ENCODE measurements around the gene NR0B1. TPM values are rescaled to one million over a fixed set of nuclear protein-coding genes. Genes with fewer than 3 reads are reported as not detected.

NR0B1 gene, protein sequence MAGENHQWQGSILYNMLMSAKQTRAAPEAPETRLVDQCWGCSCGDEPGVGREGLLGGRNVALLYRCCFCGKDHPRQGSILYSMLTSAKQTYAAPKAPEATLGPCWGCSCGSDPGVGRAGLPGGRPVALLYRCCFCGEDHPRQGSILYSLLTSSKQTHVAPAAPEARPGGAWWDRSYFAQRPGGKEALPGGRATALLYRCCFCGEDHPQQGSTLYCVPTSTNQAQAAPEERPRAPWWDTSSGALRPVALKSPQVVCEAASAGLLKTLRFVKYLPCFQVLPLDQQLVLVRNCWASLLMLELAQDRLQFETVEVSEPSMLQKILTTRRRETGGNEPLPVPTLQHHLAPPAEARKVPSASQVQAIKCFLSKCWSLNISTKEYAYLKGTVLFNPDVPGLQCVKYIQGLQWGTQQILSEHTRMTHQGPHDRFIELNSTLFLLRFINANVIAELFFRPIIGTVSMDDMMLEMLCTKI
- not detected for total RNA-seq
- long read RNA-seq: 0 reads

DNA sequence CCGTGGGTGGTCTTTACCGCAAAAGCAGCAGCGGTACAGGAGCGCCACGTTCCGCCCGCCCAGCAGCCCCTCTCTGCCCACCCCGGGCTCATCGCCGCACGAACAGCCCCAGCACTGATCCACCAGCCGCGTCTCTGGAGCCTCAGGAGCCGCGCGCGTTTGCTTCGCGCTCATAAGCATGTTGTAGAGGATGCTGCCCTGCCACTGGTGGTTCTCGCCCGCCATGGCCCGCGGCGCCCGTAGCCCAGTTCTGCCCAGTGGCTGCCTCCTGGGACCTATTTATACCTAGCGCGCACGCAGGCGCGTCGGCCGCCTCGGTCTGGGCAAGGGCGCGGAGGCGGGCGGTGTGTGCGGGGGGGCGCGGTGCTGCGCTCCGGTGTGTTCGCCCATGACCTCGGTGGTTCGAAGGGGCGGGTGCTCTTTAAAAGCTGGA lies at the start of gene NR0B1:
Gene NR0B1 (minus strand): TSS at position 252 of the 433 bp plus-strand sequence. CDS start 27 bp downstream, at position 225.
- intact Hi-C loops (cut with DNase I): no loop called here
- no peak for ATAC-seq
- DNase-seq: no peak

DNA sequence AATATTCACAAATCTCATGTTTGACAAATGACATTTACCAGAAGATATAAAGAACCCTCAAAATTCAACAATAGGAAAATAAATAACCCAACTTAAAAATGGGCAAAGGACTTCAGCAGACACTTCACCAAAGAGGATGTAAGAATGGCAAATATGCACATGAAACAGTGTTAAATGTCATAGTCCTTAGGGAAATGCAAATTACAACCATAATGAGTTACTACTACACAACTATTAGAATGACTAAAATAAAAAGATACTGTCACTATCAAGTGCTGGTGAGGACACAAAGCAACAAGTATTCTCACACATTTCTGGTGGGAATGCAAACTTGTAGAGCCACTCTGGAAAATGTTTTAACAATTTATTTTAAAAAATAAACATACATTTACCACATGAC lies 40.8 kb upstream of the NR0B1 start:
- intact Hi-C loops (cut with DNase I): no loop called here
- no peak for DNase-seq
- no peak for ATAC-seq

DNA sequence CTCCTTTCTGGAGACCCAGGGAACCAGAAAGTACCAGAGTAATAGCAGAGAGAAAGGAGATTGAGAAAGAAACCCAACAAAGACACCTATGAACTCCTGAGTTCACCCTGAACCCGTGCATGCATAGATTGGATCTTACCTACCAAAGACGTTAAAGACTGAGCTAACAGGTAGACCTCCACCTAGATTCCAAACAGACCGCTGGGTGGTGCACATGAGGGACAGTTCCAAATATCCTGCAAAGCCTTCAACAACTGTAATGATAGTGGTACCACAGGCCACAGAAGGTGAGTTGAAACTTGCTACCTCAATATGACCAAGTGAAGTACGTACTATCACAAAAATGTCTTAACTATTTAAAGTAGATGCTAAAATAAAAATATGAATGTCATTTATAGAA lies 34.0 kb upstream of the NR0B1 start:
- no peak for DNase-seq
- intact Hi-C loops (cut with DNase I): no loop called here
- no peak for ATAC-seq

DNA sequence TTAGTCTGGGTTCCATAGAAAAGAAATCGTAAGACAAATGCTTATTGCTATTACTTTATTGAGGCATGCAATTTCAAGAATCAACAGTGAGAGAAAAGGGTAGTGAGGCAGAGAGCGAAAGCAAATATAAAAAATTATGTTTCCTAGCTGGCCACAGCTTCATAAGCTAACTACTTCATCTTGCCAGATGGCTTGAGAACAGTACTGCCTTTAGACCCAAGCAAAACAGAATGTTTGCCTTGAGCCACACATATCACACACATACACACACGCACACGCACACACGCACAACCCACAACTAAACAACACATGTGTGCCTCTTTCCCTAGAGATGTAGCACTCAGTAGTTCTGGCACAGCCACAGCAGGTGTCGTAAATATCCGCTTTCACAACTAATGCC lies 31.6 kb upstream of the NR0B1 start:
- intact Hi-C loops (cut with DNase I): no loop called here
- no peak for DNase-seq
- ATAC-seq: no peak

DNA sequence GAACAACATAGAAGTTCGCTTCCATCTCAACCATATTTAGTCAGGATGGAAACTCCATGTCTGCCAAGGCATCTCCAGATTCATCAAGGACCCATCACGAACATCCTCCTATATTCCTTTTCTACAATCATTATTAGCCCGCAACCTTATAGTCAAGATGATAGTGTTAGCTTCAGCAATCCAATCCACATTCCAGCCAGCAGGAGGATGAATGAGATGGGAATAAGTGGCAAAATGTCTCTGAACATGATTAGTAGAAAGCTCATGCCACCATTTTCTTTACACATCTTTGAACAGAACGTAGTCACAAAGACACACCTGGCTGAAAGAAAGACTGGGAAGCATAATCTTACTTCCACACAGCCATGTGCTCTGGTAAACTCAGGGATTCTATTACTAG lies 18.6 kb upstream of the NR0B1 start:
- DNase-seq (no peak), ATAC-seq (no peak)
- intact Hi-C loops (cut with DNase I): no loop called here

DNA sequence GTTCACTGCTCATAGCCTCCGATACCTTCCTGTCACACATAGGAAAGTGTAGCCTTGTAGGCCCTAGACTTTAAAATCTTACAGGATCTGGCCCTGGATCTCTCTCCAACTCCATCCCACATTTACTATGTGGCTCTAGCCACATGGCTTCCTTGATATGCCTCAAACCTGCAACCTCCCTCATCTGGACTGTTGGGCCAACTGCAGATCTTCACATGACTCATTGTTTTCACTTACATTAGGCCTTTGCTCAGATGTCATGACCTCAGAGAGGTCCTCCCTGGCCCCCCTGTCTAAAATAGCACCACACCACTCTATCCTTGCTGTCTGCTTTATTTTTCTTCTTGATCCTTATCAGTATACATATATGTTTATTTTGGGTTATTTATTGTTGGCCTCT lies 8.1 kb upstream of the NR0B1 start:
- no peak for ATAC-seq
- intact Hi-C loops (cut with DNase I): no loop called here
- DNase-seq: no peak

DNA sequence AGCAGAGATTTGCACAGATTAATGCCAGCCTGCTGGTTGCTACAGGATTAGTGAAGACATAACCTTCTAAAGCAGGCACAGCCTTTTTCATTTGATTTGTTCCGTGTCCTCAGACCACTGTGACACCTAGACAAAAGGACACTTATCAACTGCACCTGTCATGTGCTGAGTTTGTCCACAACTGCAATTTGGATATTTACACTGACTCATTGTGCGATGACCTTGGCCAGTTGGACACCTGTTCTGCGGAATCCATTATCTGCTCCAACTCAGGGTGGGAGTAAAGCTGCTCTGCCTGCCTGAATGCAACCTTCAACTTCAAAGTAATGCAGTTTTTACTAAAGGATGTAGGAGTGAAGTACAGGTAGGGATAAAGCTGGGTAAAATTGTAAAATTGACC lies 4.1 kb upstream of the NR0B1 start:
- intact Hi-C loops (cut with DNase I): no loop called here
- ATAC-seq (no peak), DNase-seq (no peak)

DNA sequence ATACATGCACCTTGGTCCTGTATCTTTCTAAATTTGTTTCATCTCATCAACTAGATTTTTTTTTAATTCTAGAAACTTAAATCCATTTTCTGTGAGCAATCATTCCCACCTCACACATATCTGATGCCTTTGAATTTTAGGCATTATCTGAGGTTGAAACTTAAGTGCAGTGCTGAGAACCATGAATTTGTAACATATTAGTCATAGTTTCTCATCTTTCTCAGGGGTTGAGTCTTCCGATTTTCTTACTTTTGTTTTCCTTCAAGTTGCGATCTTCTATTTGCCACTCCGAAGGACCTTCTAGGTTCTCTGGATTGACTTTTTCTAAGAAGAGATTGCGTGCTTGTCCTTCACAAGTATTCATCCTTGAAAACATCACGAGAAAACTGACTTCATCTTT lies 3.7 kb upstream of the NR0B1 start:
- no peak for DNase-seq
- intact Hi-C loops (cut with DNase I): no loop called here
- ATAC-seq: no peak

DNA sequence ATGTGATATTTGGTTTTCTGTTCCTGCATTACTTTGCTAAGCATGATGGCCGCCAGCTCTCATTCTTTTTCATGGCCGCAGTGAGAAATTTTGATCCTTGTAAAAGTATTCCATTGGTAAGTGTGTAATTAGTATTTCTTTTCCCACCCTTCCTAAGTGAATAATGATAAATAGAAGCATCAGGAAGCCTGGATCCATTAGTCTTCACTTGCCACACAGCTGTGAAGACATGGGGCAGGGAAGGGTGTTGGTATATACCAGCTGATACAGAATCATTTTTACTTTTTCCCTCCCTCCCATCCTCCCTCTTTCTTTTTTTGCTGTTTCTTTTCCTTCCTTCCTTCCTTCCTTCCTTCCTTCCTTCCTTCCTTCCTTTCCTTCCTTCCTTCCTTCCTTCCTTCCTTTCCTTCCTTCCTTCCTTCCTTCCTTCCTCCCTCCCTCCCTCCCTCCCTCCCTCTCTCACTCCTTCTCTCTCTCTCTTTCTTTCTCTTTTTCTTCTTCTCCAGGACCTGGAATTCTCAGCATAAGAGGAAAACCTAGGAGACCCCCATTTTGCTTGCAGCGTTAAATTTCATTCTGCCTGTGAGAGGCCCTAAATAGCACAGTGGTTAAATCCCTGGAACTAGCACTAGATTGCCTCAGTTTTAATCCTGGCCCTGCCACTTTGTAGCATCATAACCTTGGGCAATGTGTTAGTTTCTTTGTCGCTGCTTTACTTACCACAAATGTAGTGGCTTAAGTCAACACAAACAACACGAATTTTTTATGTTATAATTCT lies 1.4 kb upstream of the NR0B1 start:
- ATAC-seq (no peak), DNase-seq (no peak)
- intact Hi-C loops (cut with DNase I): no loop called here

DNA sequence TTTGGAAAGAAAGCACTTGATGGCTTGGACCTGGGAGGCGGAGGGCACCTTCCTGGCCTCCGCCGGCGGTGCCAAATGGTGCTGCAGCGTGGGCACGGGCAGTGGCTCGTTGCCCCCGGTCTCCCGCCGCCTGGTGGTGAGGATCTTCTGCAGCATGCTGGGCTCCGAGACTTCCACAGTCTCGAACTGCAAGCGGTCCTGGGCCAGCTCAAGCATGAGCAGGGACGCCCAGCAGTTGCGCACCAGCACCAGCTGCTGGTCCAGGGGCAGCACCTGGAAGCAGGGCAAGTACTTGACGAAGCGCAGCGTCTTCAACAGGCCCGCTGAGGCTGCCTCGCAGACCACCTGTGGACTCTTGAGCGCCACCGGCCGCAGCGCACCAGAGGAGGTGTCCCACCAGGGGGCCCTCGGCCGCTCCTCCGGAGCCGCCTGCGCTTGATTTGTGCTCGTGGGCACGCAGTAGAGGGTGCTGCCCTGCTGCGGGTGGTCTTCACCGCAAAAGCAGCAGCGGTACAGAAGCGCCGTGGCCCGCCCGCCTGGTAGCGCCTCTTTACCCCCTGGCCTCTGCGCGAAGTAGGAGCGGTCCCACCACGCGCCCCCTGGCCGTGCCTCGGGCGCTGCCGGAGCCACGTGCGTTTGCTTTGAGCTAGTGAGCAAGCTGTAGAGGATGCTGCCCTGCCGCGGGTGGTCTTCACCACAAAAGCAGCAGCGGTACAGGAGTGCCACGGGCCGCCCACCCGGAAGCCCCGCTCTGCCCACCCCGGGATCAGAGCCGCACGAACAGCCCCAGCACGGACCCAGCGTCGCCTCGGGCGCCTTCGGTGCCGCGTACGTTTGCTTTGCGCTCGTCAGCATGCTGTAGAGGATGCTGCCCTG lies 689 bp downstream of the NR0B1 start:
- intact Hi-C loops (cut with DNase I): no loop called here
- DNase-seq: no peak
- no peak for ATAC-seq

DNA sequence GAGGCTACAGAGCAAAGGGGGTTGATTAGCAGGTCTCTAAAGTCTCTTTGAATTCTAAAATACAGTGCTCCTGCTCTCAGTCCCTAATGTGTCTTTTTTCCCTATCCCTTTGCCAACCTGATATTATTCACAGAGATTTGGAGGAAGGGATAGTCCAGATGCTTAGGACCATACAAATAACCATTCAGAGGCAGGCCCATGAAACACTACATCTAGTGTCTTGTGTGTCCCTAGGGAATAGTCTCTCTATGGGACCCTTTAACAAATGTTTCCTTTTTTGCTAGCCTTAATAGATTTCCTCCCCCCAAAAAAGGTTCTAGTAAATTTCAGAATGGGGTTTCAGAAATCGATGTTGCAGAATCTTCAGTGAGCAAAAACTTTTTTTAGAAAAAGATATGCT lies 1.7 kb downstream of the NR0B1 start:
- ATAC-seq (no peak), DNase-seq (no peak)
- intact Hi-C loops (cut with DNase I): no loop called here

DNA sequence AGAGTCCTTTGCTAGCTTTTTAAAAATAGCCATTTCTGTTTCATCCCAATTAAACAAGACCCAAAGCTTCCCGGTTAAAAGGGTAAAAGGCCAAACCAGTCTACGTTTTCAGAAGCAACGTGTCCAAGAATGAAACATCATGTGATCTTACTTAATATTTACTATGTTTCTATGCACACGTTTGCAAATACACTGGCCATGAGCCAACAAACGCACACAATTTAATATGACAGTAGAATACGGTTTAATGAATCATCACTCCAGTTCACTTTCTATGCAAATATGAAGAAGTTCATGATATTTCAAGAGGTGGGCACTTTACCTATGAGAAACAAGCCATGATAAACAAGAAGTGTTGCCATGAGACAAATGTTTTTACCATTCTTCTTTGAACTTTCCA lies 4.3 kb downstream of the NR0B1 start:
- no peak for DNase-seq
- intact Hi-C loops (cut with DNase I): no loop called here
- ATAC-seq: no peak

DNA sequence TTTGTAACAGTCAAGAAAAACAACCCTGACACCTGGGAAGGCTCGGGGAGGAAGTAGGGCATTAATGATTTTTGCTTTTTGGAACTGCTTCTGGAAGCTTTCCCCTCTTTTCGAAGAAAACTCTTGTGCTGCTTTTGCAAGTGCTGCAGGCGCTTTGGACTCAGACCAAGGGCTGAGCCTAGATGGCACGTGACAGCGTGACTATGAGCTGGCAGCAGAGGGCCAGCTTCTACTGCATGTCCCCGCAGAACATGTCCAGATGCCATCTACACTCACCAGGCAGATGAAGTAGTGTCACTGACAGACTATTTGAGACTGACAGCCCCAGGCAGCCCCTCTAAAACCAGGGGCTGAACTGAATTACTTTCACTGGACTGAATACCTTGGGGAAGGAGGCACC lies 6.2 kb downstream of the NR0B1 start:
- intact Hi-C loops (cut with DNase I): no loop called here
- DNase-seq (peak; percentile 24), ATAC-seq (peak in 1 of 2 donors; percentile 53)

DNA sequence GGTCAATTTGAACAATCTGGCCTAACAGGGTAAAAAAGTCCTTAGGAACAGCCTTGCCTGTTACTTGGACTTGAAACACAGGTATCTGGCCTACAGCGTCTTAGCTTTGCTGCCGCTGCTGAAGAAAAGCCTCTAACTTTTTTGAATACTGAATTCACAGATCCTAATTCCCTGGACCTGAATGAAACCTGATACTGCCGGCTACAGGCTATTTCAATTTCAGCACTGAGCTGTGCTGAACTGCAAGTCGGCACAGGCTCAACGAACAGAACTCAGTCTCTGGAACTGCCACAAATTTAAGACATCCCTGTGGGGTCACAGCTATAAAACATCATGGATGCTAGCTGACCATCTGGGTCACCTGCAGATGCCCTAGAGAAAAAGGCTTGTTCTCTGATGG lies 7.2 kb downstream of the NR0B1 start:
- intact Hi-C loops (cut with DNase I): no loop called here
- ATAC-seq: peak in 1 of 2 donors; percentile 59
- no peak for DNase-seq

DNA sequence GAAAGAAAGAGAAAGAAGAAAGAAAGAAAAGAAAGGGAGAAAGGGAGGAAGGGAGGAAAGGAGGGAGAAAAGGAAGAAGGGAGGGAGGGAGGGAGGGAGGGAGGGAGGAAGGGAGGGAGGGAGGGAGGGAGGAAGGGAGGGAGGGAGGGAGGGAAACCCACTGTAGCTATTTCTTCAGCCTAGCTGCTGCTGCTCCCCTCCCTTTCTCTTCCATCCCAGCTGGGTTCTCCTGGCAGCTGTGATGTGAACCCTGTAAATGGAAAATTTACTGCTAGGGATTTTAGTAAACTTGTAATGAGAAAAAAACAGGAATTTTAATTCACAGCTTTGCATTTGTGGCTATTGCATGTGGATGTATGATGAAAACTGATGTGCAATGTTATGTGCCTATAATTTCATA lies 8.0 kb downstream of the NR0B1 start:
- intact Hi-C loops (cut with DNase I): no loop called here
- ATAC-seq (no peak), DNase-seq (no peak)

DNA sequence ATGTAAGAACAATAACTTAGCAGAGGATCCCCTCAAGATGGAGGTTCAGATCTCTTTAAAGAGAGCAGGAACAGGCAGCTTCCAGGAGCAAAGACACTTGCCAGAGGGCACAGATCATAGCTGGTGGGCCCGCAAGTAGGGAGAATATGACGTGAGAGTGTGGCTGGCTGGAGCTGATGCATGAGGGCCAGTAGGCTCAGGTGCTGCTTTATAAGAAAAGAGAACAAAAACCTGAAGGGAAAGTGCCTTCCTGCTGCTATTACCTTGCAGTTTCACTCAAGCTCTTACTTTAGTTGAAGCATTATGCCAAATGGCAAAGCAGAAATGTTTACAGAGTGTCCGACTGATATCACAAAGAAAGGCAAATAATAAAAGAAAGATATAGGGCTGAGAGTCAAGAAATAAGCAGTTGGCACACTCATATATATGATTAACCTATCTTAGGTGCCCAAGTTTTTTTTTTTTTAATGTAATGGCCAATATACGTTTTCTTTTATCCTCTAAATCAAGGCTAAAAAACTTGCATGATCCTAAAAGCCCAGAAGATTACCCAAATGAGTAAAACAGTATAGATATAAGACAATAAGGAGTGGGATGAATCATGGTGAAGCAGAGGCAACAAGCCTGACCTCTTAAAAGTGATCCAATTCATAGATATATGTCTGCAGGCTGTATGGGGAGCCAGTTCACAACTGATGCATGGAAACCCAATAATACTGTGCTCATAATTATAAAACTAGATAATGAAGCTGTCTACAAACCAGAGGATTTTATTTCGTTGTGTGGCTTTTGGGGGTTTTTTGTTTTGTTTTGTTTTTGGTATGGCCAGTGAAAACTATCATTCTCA lies 12.6 kb downstream of the NR0B1 start:
- intact Hi-C loops (cut with DNase I): no loop called here
- DNase-seq (no peak), ATAC-seq (no peak)

DNA sequence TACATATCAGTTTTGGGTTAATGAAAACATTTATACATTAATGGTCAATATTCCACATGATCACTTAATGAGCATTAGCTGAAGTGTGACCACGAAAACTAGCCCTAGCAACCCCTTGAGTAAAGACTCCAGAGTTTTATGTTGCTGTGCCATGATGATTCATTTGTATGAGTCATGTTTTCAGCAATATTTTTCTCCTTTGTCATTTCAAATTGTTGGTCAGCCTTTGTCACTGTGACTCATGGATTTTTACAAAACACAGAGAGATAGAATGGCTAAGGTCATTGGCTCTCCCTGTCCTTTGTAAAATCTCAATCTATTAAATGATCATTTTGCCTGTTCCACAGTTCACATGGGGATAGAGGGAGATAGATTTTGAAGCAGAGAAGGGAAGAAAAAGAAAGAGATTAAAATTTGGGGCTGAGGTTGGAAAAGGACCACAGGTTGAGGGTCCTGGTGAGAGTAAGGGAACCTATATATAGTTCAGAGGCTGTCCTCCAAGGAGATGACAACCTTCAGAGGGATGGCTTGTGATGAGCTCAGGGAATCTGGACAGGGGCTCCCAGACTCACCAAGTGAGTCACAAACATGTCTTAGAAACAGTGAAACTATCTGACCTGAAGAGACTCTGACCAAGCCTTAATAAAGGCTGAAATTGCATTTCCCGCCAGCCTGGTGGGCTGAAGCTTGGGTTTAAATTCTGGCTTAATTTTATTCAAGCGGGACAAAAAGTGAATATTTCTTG lies 25.6 kb downstream of the NR0B1 start:
- intact Hi-C loops (cut with DNase I): no loop called here
- DNase-seq (no peak), ATAC-seq (peak in 1 of 2 donors; percentile 46)

DNA sequence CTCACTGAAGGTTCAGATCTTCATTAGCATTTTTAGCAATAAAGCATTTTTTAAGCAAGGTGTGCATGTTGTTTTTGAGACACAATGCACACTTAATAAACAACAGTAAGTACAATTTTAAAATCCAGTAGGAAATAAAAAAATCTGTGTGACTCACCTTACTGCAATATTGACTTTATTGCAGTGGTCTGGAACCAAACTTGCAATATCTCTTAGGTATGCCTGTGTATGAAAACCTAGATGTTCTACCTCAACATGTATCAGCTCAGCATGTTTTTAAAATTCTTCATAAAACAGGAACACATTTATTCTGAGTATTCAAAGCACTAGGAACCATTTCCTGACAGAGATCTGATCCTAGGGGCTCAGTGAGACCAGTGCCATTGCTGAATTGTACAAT lies 26.7 kb downstream of the NR0B1 start:
- intact Hi-C loops (cut with DNase I): no loop called here
- DNase-seq (no peak), ATAC-seq (no peak)
